ENCODE results near the gene PKDREJ.

PKDREJ gene

DNA sequence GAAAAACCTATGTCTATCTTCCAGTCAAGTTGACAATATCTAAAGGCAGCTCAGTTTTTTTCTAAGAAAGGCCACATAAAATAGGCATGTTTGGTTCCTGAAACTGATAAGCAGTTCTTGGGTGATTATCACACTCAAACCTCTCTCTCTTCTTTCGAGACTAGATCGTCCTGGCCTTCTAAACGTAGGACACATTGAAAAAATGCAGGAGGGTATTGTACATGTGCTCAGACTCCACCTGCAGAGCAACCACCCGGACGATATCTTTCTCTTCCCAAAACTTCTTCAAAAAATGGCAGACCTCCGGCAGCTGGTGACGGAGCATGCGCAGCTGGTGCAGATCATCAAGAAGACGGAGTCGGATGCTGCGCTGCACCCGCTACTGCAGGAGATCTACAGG is 28.2 kb downstream of the PKDREJ start:
- no peak for DNase-seq

GRCh38 chr22:46233231-46233630 is 29.9 kb downstream of the PKDREJ start:
- DNase-seq: no peak

GRCh38 chr22:46230262-46230901 is 32.8 kb downstream of the PKDREJ start:
- DNase-seq: no peak

DNA sequence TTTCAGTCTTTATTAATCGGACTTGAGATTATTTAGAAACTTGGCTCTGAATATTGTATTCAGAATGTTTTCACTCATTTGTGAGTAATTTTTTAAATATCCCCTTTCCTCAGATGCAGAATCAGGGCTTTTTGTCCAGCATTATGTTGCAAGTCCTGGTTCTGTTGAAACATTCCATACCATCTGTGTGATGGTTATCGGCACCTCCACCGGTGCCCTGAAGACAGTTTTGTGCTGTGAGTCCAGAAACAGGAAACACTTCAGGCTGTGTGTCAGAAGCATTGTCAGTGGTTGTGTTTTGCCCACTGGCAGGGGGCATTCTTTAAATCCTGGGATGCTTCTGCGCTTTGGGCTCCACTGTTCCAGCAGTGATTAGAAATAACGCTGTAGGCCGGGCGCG is 33.4 kb downstream of the PKDREJ start:
- no peak for DNase-seq

GRCh38 chr22:46226577-46226976 is 36.6 kb downstream of the PKDREJ start:
- no peak for DNase-seq

DNA sequence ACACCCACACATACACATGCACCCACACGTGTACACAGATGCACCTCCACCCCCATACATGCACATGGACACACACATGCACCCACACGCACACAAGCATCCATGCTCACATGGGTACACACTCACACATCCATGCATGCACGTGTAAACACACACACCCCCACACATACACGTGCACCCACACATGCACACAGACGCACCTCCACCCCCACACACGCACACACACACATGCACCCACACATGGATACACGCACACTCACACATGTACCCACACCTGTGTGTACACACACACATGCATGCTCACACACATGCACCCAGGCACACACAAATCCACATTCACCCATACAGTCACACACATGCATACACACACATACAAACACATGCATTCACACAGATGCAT is 37.5 kb downstream of the PKDREJ start:
- DNase-seq: no peak

DNA sequence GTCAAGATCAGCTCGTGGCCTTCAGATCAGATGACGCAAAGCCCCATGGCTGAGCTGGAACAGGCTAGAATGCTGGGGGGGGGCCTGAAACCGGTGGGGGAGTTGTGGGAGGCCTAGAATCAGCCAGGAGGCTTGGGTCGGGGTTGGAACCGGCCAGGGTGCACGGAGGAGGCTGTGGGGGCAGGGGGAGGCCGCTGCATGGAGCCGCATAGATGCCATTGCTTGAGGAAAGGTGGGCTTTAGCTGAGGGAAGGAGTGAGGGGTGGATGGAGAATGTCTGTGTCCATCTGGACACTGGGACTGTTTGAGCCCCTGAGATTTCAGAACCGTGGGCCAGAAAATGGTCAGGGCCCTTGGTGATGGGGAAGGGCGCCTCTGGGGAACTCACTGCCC is 38.2 kb downstream of the PKDREJ start:
- DNase-seq: no peak

- no peak for DNase-seq
These were observed 38.9 kb downstream of the PKDREJ start for GRCh38 chr22:46224044-46224897.

- DNase-seq: no peak
These were observed 42.2 kb downstream of the PKDREJ start for GRCh38 chr22:46220921-46221320.

- DNase-seq: no peak
These were observed 43.5 kb downstream of the PKDREJ start for GRCh38 chr22:46219636-46220035.

DNA sequence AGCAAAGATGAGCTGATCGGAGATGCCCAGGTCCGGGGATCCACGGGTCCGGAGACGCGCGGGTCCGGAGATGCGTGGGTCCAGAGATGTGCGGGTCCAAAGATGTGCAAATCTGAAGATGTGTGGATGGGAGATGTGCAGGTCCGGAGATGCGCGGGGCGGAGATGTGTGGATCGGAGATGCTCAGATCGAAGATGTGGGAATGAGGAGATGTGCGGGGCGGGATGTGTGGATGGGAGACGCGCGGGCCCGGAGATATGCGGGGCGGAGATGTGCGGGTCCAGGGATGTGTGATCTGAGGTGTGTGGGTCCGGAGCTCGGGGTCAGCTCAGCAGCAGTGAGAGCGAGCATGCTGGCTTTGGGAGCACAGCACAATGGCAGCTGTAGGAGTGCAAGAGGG is 48.5 kb downstream of the PKDREJ start:
- DNase-seq: no peak

DNA sequence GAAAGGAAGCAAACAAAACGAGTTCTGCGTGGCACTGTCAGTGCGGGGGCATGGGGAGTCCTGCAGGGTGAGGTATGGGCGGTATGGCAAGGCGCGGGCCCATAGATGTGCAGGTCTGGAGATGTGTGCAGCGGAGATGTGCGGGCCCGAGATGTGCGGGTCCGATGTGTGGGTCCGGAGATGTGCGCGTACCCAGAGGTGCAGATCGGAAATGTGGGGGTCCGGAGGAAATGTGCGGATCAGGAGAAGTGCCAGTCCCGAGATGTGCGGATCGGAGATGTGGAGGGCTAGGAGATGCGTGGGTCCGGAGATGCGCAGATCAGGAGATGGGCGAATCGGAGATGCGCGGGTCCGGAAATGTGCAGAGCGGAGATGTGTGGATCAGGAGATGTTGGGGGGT is 49.0 kb downstream of the PKDREJ start:
- DNase-seq: no peak

DNA sequence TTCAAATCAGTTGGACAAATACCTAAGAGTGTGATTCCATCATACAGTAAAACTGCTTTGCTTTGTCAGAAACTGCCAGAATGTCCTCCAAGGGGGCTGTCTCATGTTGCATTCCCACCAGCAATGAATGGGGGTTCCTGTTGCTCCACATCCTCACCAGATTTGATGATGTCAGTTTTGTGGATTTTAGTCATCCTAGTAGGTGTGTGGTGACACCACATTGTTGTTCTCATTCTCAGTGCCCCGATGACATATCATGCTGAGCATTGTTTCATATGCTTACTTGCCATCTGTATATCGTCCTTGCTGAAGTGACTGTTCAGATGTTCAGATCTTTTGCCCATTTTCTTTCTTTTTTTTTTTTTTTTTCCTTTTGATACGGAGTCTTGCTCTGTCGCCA is 50.1 kb downstream of the PKDREJ start:
- DNase-seq: no peak

DNA sequence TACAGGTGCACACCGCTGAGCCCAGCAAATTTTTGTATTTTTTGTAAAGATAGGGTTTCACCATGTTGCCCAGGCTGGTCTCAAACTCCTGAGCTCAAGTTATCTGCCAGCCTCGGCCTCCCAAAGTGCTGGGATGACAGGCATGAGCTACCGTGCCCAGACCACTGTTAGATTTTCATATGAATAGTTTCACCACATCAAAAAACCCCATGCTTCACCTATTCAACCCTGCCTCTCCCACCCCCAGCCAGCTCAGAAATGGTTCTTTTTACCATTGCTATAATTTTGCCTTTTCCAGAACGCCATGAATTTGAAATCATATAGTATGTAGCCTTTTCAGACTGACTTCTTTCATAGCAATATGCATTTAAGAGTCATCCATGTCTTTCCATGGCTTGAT is 50.9 kb downstream of the PKDREJ start:
- DNase-seq: no peak

DNA sequence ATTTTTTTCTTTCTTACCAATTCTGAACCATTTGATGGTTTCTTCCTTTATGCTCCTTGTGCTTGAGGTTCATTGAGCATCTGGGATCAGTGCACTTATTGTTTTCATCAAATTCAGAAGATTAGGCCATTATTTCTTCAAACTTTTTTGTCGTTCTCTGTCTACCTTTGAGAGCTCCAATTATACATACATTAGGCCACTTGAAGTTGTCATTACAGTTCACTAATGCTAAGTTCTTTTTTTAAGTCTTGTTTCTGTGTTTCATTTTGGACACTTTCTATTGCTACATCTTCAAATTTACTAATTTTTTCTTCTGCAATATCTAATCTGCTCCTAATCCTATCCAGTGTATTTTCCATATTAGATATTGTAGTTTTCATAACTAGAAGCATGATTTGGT is 53.9 kb downstream of the PKDREJ start:
- DNase-seq: no peak

All from activated CD8-positive, alpha-beta memory T cell treated with anti-CD3 and anti-CD28 coated beads for 24 hours (primary cell).